Spleen (tissue), 7 donors: ENCODE measurements around the gene FAM78B.

Experiments used
- POLR2AphosphoS5 ChIP-seq, 3 donors: sonication (generic); formaldehyde crosslinking; IDR thresholded peaks; one replicate each; pipeline ENCODE4 v1.5.1; 2017; ENCODE audit warnings: antibody characterized with exemption in 3 of 3
- TF ChIP-seq, protein P1 (sequence below), 11 experiments: fragments of 200-600 bp in 7 of 11; fragments of 450-650 bp in 4 of 11; sonication (generic) in 4 of 11; IDR thresholded peaks in 8 of 11; conservative IDR thresholded peaks in 3 of 11; 1 replicate in 7 of 11; 2 replicates in 4 of 11; pipeline versions ENCODE4 v1.4.0 to v1.8.0; 2016 to 2021; ENCODE audit warnings: antibody characterized with exemption in 11 of 11, inconsistent platforms in 4 of 11, mild to moderate bottlenecking in 1 of 11
- donor health status: DM: no; HTN: no; CAD: no; lungs with moderate emphysema.
- donor health status: DM: no; HTN: no; CAD: no.
- donor health status: DM: no; HTN: no; CAD: no.

GRCh38 chr1:166040202-166040997 lies 126.4 kb downstream of the FAM78B start:
- TF ChIP-seq, protein P1, sequence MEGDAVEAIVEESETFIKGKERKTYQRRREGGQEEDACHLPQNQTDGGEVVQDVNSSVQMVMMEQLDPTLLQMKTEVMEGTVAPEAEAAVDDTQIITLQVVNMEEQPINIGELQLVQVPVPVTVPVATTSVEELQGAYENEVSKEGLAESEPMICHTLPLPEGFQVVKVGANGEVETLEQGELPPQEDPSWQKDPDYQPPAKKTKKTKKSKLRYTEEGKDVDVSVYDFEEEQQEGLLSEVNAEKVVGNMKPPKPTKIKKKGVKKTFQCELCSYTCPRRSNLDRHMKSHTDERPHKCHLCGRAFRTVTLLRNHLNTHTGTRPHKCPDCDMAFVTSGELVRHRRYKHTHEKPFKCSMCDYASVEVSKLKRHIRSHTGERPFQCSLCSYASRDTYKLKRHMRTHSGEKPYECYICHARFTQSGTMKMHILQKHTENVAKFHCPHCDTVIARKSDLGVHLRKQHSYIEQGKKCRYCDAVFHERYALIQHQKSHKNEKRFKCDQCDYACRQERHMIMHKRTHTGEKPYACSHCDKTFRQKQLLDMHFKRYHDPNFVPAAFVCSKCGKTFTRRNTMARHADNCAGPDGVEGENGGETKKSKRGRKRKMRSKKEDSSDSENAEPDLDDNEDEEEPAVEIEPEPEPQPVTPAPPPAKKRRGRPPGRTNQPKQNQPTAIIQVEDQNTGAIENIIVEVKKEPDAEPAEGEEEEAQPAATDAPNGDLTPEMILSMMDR (IDR thresholded peaks at IDR 0.05 in 8 of 11, conservative IDR thresholded peaks at IDR 0.05 in 3 of 11) = no peak
- TF ChIP-seq POLR2AphosphoS5 (IDR thresholded peaks at IDR 0.05) = no peak
